ENCODE data around the gene BMP8B. TPM values are rescaled to one million over a fixed set of nuclear protein-coding genes. Genes with fewer than 3 reads are reported as not detected.

The BMP8B gene
- polyA plus RNA-seq, 2 of the 4 experiments (the other 2 are of a cell fraction): 2.5 to 3.1 TPM

- FAIRE-seq (no peak), DNase-seq (ENCODE audit: low read depth in 1 of 2, low spot score in 1 of 2) (peak; percentile 44 to 68), ATAC-seq (peak; percentile 88 to 90)
- no peak overlapping the region for H3K4me2 ChIP-seq
- no peak for TF ChIP-seq MAFK (IDR thresholded peaks at IDR 0.05; ENCODE audit: partially characterized antibody)
- peak; percentile 57 for TF ChIP-seq SMC3 (IDR thresholded peaks at IDR 0.05)
- TF ChIP-seq USF2 (IDR thresholded peaks at IDR 0.05): no peak
- TF ChIP-seq EHF (CRISPR knock-in tag; IDR thresholded peaks at IDR 0.05): no peak
- TF ChIP-seq ESRRA (IDR thresholded peaks at IDR 0.05; ENCODE audit: borderline replicate concordance, low read length): no peak
- peak; percentile 64 to 71 for TF ChIP-seq RAD21 (conservative IDR thresholded peaks at IDR 0.05 in 1 of 2, IDR thresholded peaks at IDR 0.05 in 1 of 2)
- TF ChIP-seq FOSL2 (IDR thresholded peaks at IDR 0.05): no peak
- peak; percentile 21; the same call in 1 of the 2 replicates for TF ChIP-seq FOSL2 (CRISPR knock-in tag; IDR thresholded peaks at IDR 0.05)
- no peak for TF ChIP-seq HES2 (IDR thresholded peaks at IDR 0.05)
- peak; percentile 64 for TF ChIP-seq CTCF (IDR thresholded peaks at IDR 0.05)
- TF ChIP-seq RNF2 (IDR thresholded peaks at IDR 0.05; ENCODE audit: borderline replicate concordance, low read depth): no peak
- WGBS (ENCODE audit: missing lambda C conversion rate): 13% methylated on average over 10 of the region's 11 CpGs
- no peak overlapping the region for H3K4me3 ChIP-seq
- ChIA-PET CTCF (interaction anchor here (0.6 to 5.9 kb wide), 27 partner anchors 13 to 244 kb away, joined by 3 to 38 read pairs (median 5); partner anchors contain the start of gene MYCL), POLR2A (no interaction called here)
- 0 out of 3 replicates have a peak, but pooled peaks cover 9% of the 10 kb centered on the region for H3K4me1 ChIP-seq
- H3K9me3 ChIP-seq: no peaks in the 10 kb centered on the region
- no peak overlapping the region for H3K27ac ChIP-seq
These were observed 27.9 kb upstream of the BMP8B start for GRCh38 chr1:39816415-39817090.

GRCh38 chr1:39812913-39813312 lies 24.2 kb upstream of the BMP8B start:
- ChIA-PET POLR2A (no interaction called here), CTCF (interaction anchor here (3.6 kb wide), 1 partner anchor 89 kb away, joined by 18 read pairs; the partner anchor contains the start of gene MYCL)
- 57% methylated on average over 3 of the region's 3 CpGs for WGBS (ENCODE audit: missing lambda C conversion rate)
- no peak overlapping the region for H3K4me3 ChIP-seq
- H3K4me1 ChIP-seq: 0 out of 3 replicates have a peak, but pooled peaks cover 9% of the 10 kb centered on the region
- no peaks in the 10 kb centered on the region for H3K9me3 ChIP-seq
- ATAC-seq (no peak), DNase-seq (ENCODE audit: low read depth in 1 of 2, low spot score in 1 of 2) (no peak), FAIRE-seq (no peak)
- no peak overlapping the region for H3K27ac ChIP-seq
- no peak overlapping the region for H3K4me2 ChIP-seq
- no peak for TF ChIP-seq USF2 (IDR thresholded peaks at IDR 0.05)
- no peak for TF ChIP-seq REST (IDR thresholded peaks at IDR 0.05)
- no peak for TF ChIP-seq CBX8 (IDR thresholded peaks at IDR 0.05)
- no peak for TF ChIP-seq E2F6 (IDR thresholded peaks at IDR 0.05; ENCODE audit: borderline replicate concordance, low read depth)
- no peak for TF ChIP-seq RAD21 (conservative IDR thresholded peaks at IDR 0.05 in 1 of 2, IDR thresholded peaks at IDR 0.05 in 1 of 2)
- no peak for TF ChIP-seq CTCF (IDR thresholded peaks at IDR 0.05)
- TF ChIP-seq RNF2 (IDR thresholded peaks at IDR 0.05; ENCODE audit: borderline replicate concordance, low read depth): no peak
- TF ChIP-seq MAX (IDR thresholded peaks at IDR 0.05): no peak
- TF ChIP-seq RFX5 (IDR thresholded peaks at IDR 0.05): no peak
- TF ChIP-seq NPAS2 (CRISPR knock-in tag; IDR thresholded peaks at IDR 0.05; ENCODE audit: borderline replicate concordance): no peak
- no peak for TF ChIP-seq FOSL2 (IDR thresholded peaks at IDR 0.05)
- TF ChIP-seq FOSL2 (CRISPR knock-in tag; IDR thresholded peaks at IDR 0.05): no peak
- TF ChIP-seq NFE2L2 (conservative IDR thresholded peaks at IDR 0.05; ENCODE audit: low read length): no peak
- TF ChIP-seq HOXB13 (CRISPR knock-in tag; IDR thresholded peaks at IDR 0.05; ENCODE audit: low read depth): no peak
- TF ChIP-seq HEYL (CRISPR knock-in tag; IDR thresholded peaks at IDR 0.05): no peak
- no peak for TF ChIP-seq CHD2 (IDR thresholded peaks at IDR 0.05; ENCODE audit: low read length, partially characterized antibody)
- no peak for TF ChIP-seq SMC3 (IDR thresholded peaks at IDR 0.05)
- no peak for TF ChIP-seq EHMT2 (IDR thresholded peaks at IDR 0.05; ENCODE audit: low read depth)
- TF ChIP-seq RARB (CRISPR knock-in tag; IDR thresholded peaks at IDR 0.05): no peak
- no peak for TF ChIP-seq HOXB5 (CRISPR knock-in tag; IDR thresholded peaks at IDR 0.05)
